Aorta (tissue), 5 donors: ENCODE data around the gene IL1RAPL1. TPM values are rescaled to one million over a fixed set of nuclear protein-coding genes. Genes with fewer than 3 reads are reported as not detected.

ENCODE experiments used
- ATAC-seq: fragments of 200-7000 bp; cut with Tn5 transposase; one replicate; pipeline ENCODE4 v1.9.1; 2022; ENCODE audit warnings: moderate library complexity; ENCODE audit not compliant: low FRiP score
- DNase-seq, 2 donors: peaks; one replicate each; pipeline ENCODE4 v3.0.0-alpha.2; 2020
- H3K27ac ChIP-seq, 2 donors: one replicate each; pipeline ENCODE4 v1.5.1; 2013; ENCODE audit warnings: low read length in 2 of 2, mild to moderate bottlenecking in 2 of 2, moderate library complexity in 2 of 2, control low read depth in 1 of 2, inconsistent platforms in 1 of 2, low read depth in 1 of 2
- H3K27me3 ChIP-seq, 2 donors: one replicate each; pipeline ENCODE4 v1.6.1; 2013; ENCODE audit warnings: control low read depth in 1 of 2, low read length in 1 of 2, mild to moderate bottlenecking in 1 of 2, moderate library complexity in 1 of 2; ENCODE audit not compliant: insufficient read depth in 2 of 2, control insufficient read depth in 1 of 2
- H3K36me3 ChIP-seq, 2 donors: one replicate each; pipeline ENCODE4 v1.6.1; 2013; ENCODE audit warnings: control low read depth in 1 of 2, low read length in 1 of 2, mild to moderate bottlenecking in 1 of 2; ENCODE audit not compliant: insufficient read depth in 2 of 2, control insufficient read depth in 1 of 2
- H3K4me1 ChIP-seq, 2 donors: one replicate each; pipeline ENCODE4 v1.6.1; 2013; ENCODE audit warnings: low read length in 2 of 2, control low read depth in 1 of 2, mild to moderate bottlenecking in 1 of 2, moderate library complexity in 1 of 2; ENCODE audit not compliant: insufficient read depth in 2 of 2, control insufficient read depth in 1 of 2
- H3K4me3 ChIP-seq, 2 donors: one replicate each; pipeline ENCODE4 v1.5.1; 2013; ENCODE audit warnings: low read length in 2 of 2, control low read depth in 1 of 2, mild to moderate bottlenecking in 1 of 2
- H3K9me3 ChIP-seq: one replicate; pipeline ENCODE4 v1.6.1; 2013; ENCODE audit warnings: mild to moderate bottlenecking, low read length; ENCODE audit not compliant: control insufficient read depth
- whole genome bisulfite sequencing, 2 donors: extraction: QIAGEN DNeasy Blood & Tissue Kit; methylation state at CpG; one replicate each; pipeline ENCODE4 v1.1.7; 2013; 5-methylcytosine and 5-hydroxymethylcytosine counted together
- intact Hi-C, 2 donors: fragments of 100-400 bp; cut with DNase I; formaldehyde crosslinking; loops; one replicate each; pipeline versions ENCODE4 v1.14.2 to v1.15.0; 2022
- polyA plus RNA-seq, 2 donors: library from polyadenylated mRNA; stranded (reverse); fragments of 200-250 nt; gene quantifications; one replicate each; pipeline ENCODE4 v1.2.3, GENCODE V29; 2013
- total RNA-seq, 2 donors: library from RNA; stranded (reverse); fragmentation: NEBNext Ultra II Directional; extraction: Animal tissue kit (Norgen Biotek cat#: 25700); gene quantifications; one replicate each; pipeline ENCODE4 v1.2.1, GENCODE V29; 2021
- donor health status: healthy with polysubstance abuse.
- donor health status: Bipolar disorder and iron deficiency.
- donor health status: DM: no; HTN: no; CAD: no.
- donor health status: DM: no; HTN: no; CAD: no.
- donor health status: DM: yes; HTN: yes; CAD: no.

IL1RAPL1 gene
- total and polyA plus RNA-seq, 4 donors = 0.24 to 0.26 TPM; not detected in 2

DNA sequence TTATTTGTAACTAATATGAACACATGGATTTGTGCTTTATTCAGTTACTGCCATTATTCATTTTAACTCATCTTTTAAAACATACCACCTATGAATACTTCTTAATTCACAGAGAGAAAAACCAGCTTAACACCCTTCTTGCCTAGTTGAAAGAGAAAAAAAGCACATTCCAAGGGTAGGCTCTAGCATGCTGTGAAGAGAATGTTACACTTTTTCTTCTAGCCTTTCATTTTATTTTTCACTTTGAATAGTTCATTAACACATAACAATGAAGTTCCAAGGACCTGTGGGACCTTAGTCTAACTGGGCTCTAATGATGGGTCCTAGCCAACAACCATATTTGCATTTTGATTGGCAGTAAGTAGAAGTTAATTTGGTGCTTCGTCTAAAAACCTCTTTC is 1348.2 kb downstream of the IL1RAPL1 start:
- DNase-seq = no peak
- Histone ChIP-seq H3K4me1 (no peaks in the 10 kb centered on the region), H3K27ac (no peak overlapping the region), H3K9me3 (no peaks in the 10 kb centered on the region), H3K36me3 (no peaks in the 10 kb centered on the region), H3K4me3 (no peak overlapping the region), H3K27me3 (no peaks in the 10 kb centered on the region)
- ATAC-seq = no peak
- 37 to 51% methylated on average over 1 of the region's 1 CpG for WGBS, 2 donors
- intact Hi-C loops = no loop called here

DNA sequence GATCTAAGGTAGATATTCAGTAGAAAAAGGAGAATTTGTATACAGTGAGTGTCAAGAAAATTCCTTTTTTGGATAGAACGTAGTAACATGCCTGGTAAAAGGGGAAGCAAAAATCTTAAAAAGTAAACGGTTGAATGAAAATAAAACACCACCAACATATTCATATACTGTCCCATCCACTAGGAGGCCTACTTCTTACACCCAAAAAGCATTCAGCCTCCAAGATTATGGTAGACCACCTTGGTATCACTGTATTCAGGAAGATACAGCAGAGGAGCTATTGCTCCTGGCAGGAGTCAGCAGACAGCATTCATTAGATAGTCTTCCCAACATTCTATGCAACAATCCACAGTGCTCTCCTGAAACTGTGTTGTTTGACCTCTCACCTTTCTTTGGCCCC is 1353.5 kb downstream of the IL1RAPL1 start:
- Histone ChIP-seq H3K27me3 (no peaks in the 10 kb centered on the region), H3K4me3 (no peak overlapping the region), H3K36me3 (no peaks in the 10 kb centered on the region), H3K4me1 (no peaks in the 10 kb centered on the region), H3K9me3 (no peaks in the 10 kb centered on the region), H3K27ac (no peak overlapping the region)
- DNase-seq = no peak
- intact Hi-C loops = no loop called here
- 68 to 89% methylated on average over 2 of the region's 2 CpGs for WGBS, 2 donors
- no peak for ATAC-seq

DNA sequence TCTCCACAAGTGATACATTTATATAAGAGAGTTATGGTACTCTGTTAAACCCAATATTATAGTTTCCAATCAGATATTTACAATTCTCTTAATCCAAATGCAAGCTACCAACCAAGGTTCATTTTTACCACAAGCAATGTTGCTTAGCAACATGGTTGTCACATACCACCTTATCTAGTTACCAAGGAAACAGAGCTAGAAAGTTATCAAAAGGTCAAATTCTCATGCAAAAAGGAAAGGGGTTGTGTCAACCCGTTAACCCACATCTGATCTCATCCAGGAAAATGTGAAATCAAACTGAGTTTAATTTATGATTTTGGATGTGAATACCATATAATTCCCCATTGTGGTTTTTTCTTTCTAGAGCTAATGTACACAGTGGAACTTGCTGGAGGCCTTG is 1354.0 kb downstream of the IL1RAPL1 start:
- no peak for ATAC-seq
- Histone ChIP-seq H3K4me1 (no peaks in the 10 kb centered on the region), H3K27me3 (no peaks in the 10 kb centered on the region), H3K36me3 (no peaks in the 10 kb centered on the region), H3K4me3 (no peak overlapping the region), H3K27ac (no peak overlapping the region), H3K9me3 (no peaks in the 10 kb centered on the region)
- 30 to 31% methylated on average over 1 of the region's 1 CpG for whole genome bisulfite sequencing, 2 donors
- intact Hi-C loops = no loop called here
- no peak for DNase-seq

DNA sequence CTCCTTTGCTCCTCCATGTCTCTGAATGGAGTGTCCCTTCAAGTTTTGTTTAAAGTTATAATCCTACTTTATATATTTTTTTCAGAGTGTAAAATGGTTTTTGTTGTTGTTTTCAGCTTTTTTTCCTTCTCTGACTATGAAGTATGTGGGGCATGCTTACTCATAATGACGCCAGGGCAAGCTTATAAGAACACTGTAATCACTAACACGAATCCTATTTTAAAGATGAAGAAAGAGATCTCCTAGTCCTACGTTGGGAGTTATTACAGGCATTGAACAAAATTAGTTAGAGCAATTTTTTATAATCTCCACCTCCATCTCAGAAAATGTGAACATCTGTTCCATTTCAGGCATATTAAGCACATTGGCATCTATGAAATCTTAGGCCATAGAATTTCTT is 1360.0 kb downstream of the IL1RAPL1 start:
- Histone ChIP-seq H3K36me3 (no peaks in the 10 kb centered on the region), H3K27me3 (no peaks in the 10 kb centered on the region), H3K27ac (no peak overlapping the region), H3K9me3 (no peaks in the 10 kb centered on the region), H3K4me3 (no peak overlapping the region), H3K4me1 (no peaks in the 10 kb centered on the region)
- DNase-seq (no peak), ATAC-seq (no peak)
- WGBS, 2 donors = 53 to 82% methylated on average over 3 of the region's 3 CpGs
- intact Hi-C loops = no loop called here

DNA sequence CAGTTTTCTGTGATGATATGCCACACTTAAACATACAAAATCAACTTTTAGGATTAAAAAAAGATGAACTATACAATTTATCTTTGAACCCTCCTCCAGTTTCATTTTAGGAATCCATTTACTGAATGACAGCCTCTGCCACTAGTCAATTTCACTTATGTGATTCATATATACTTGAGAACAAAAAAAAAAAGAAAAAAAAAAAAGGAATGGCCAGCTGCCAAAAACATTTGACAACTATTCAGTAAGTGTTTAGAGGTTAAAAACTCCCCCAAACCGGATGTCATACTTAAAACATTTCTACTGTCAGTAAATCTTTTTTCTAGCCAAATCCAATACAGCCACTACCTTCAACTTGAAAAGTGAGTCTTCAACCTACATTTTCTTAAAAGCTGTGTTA is 1361.4 kb downstream of the IL1RAPL1 start:
- Histone ChIP-seq H3K36me3 (no peaks in the 10 kb centered on the region), H3K9me3 (no peaks in the 10 kb centered on the region), H3K27ac (no peak overlapping the region), H3K4me3 (no peak overlapping the region), H3K4me1 (no peaks in the 10 kb centered on the region), H3K27me3 (no peaks in the 10 kb centered on the region)
- WGBS, 2 donors = 3 to 26% methylated on average over 1 of the region's 1 CpG
- DNase-seq (no peak), ATAC-seq (no peak)
- intact Hi-C loops = no loop called here

DNA sequence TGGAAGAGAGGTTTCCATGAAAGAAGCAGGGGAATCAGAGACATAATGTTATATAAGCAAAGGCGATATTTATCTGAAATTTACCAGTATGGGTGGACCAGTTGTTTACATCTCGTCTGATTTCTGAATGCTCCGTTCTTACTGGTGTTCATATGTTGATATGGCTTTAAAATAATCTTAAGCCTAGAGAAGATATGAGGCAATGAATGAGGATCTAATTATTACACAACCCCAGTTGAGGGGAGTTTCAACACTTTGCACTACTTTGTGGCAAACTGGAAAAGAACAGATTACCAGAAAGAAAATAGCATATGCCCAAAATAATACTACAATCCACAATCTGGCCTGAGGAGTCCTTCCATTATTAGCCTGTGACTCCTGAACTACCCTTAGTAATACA is 1364.8 kb downstream of the IL1RAPL1 start:
- ATAC-seq (no peak), DNase-seq (no peak)
- no peaks in the 10 kb centered on the region for H3K27me3 ChIP-seq
- 71 to 88% methylated on average over 3 of the region's 3 CpGs for WGBS, 2 donors
- no peak overlapping the region for H3K27ac ChIP-seq
- intact Hi-C loops = no loop called here
- H3K9me3 ChIP-seq = no peaks in the 10 kb centered on the region
- H3K36me3 ChIP-seq = no peaks in the 10 kb centered on the region
- no peak overlapping the region for H3K4me3 ChIP-seq
- H3K4me1 ChIP-seq = no peaks in the 10 kb centered on the region

DNA sequence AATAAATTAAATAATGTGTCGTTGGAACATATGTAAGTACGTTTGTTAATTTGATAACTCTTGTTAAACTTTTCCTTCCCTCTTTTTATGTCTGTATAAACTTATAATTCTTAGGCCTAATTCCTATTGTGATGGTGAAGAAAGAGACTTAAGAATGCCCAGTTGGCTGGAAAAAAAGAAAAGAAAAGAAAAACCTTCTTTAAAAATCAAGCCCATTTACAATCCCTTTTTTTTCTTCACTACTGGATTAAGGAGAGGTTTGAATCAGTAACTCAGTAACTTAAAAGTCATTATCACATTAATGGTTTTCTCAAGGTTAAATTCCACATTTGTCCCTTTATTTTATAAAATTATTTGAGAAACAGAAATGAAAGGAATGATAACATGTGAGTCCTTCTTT is 1374.8 kb downstream of the IL1RAPL1 start:
- 71 to 94% methylated on average over 2 of the region's 2 CpGs for WGBS, 2 donors
- no peaks in the 10 kb centered on the region for H3K9me3 ChIP-seq
- no peaks in the 10 kb centered on the region for H3K27me3 ChIP-seq
- intact Hi-C loops = no loop called here
- H3K4me1 ChIP-seq = no peaks in the 10 kb centered on the region
- no peak overlapping the region for H3K4me3 ChIP-seq
- H3K36me3 ChIP-seq = no peaks in the 10 kb centered on the region
- ATAC-seq (no peak), DNase-seq (no peak)
- H3K27ac ChIP-seq = no peak overlapping the region

DNA sequence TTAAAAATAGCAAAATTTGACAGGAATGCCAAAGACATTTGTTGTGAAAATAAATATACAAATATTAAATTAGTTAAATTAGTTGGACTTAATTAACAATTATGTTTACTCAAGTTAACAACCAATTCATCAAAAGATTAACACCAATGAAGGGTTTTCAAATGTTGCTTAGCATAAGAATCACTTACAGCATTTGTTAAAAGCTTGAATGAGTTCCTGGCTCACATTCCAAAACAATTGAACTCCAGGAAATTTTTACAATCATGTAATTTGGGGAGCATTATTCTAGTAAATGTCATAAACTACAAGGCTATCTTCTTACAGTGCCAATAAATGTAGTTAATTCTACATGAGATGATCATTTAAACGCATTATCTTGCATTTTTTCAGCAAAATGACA is 1378.4 kb downstream of the IL1RAPL1 start:
- Histone ChIP-seq H3K4me1 (no peaks in the 10 kb centered on the region), H3K27me3 (no peaks in the 10 kb centered on the region), H3K27ac (no peak overlapping the region), H3K9me3 (no peaks in the 10 kb centered on the region), H3K36me3 (no peaks in the 10 kb centered on the region), H3K4me3 (no peak overlapping the region)
- 56 to 98% methylated on average over 1 of the region's 1 CpG for WGBS, 2 donors
- ATAC-seq = no peak
- intact Hi-C loops = no loop called here
- no peak for DNase-seq

DNA sequence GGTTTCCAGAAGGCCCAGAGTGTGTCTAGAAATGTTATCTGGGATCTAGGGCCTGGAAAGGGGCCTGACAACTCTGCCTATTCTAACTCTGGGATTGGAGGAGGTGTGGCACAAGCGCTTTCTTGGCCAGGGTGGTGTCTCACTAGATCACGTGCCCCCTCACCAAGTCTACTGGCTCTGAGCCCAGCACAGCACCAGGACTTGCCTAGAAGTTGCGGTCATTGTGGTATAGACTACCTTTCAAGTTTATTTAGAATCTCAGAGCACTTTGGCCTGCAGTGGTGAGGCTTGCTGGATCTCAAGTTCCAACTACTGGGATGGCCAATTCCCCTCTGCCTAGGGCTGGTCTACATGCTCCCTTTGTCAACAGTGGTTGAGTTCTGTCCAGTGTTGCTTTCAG is 1404.8 kb downstream of the IL1RAPL1 start:
- WGBS, 2 donors = 77 to 89% methylated on average over 3 of the region's 3 CpGs
- Histone ChIP-seq H3K27me3 (no peaks in the 10 kb centered on the region), H3K4me3 (no peak overlapping the region), H3K9me3 (no peaks in the 10 kb centered on the region), H3K4me1 (no peaks in the 10 kb centered on the region), H3K36me3 (no peaks in the 10 kb centered on the region), H3K27ac (no peak overlapping the region)
- intact Hi-C loops = no loop called here
- ATAC-seq = no peak
- DNase-seq = no peak
